OCI-LY3 (cell line): ENCODE measurements around the gene RHOH.
"Not testable (repeated sequence)": the region's sequence is repeated elsewhere in the genome, so short reads cannot be mapped to it uniquely, and the experiment has no call there.

ENCODE experiments used
- EZH2phosphoT487 ChIP-seq: fragments of 200-600 bp; shearing (Covaris generic); IDR thresholded peaks from 2 replicates; pipeline ENCODE4 v1.6.1; 2018; ENCODE audit warnings: antibody characterized with exemption, mixed run types, low read depth
- TF ChIP-seq, protein P1 (sequence below): fragments of 200-600, 300-600 bp; sonication (generic); IDR thresholded peaks from 2 replicates; pipeline ENCODE4 v1.5.1; 2014; ENCODE audit warnings: antibody characterized with exemption, low read length, low read depth

DNA sequence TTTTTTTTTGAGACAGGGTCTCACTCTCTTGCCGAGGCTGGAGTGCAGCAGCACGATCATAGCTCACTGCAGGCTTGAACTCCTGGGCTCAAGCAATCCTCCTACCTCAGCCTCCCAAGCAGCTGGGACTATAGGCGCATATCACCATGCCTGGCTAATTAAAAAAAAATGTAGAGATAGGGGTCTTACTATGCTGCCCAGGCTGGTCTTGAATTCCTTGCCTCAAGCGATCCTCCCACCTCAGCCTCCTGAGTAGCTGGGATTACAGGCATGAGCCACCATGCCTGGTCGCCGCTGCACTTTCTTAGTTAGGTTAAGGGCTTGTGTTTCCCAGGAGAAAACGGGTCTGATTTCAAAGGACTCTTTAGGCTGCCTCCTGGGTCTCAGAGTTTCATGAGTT is 86.0 kb downstream of the RHOH start:
- TF ChIP-seq, protein P1, sequence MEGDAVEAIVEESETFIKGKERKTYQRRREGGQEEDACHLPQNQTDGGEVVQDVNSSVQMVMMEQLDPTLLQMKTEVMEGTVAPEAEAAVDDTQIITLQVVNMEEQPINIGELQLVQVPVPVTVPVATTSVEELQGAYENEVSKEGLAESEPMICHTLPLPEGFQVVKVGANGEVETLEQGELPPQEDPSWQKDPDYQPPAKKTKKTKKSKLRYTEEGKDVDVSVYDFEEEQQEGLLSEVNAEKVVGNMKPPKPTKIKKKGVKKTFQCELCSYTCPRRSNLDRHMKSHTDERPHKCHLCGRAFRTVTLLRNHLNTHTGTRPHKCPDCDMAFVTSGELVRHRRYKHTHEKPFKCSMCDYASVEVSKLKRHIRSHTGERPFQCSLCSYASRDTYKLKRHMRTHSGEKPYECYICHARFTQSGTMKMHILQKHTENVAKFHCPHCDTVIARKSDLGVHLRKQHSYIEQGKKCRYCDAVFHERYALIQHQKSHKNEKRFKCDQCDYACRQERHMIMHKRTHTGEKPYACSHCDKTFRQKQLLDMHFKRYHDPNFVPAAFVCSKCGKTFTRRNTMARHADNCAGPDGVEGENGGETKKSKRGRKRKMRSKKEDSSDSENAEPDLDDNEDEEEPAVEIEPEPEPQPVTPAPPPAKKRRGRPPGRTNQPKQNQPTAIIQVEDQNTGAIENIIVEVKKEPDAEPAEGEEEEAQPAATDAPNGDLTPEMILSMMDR = not testable (repeated sequence)
- not testable (repeated sequence) for TF ChIP-seq EZH2phosphoT487
